Measurements from ENCODE around the gene GGT6.

Gene GGT6

DNA sequence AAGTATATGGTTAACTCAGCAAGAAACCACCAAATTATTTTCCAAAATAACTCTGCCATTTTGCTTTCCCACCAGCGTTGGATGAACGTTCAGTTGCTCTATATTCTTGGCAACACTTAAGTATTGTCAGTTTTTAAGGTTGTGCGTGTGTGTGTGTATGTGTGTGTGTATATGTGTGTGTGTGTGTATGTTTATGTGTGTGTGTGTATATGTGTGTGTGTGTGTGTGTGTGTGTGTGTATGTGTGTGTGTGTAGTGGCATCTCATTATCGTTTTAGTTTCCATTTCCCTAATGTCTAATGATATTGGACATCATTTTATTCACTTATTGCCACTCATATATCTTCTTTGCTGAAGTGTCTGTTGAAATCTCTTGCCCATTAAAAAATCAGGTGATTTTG lies 12.7 kb upstream of the GGT6 start:
- DNase-seq, result no peak

DNA sequence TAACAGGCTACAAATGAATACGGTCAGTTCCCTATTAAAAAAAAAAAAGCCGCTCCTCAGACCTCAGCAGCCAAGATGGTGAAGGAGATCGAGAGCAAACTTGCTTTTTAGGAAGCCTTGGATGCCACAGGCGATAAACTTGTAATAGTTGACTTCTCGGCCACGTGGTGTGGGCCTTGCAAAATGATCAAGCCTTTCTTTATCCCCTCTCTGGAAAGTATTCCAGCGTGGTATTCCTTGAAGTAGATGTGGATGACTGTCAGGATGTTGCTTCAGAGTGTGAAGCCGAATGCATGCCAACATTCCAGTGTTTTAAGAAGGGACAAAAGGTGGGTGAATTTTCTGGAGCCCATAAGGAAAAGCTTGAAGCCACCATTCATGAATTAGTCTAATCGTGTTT lies 11.8 kb upstream of the GGT6 start:
- no peak for DNase-seq

DNA sequence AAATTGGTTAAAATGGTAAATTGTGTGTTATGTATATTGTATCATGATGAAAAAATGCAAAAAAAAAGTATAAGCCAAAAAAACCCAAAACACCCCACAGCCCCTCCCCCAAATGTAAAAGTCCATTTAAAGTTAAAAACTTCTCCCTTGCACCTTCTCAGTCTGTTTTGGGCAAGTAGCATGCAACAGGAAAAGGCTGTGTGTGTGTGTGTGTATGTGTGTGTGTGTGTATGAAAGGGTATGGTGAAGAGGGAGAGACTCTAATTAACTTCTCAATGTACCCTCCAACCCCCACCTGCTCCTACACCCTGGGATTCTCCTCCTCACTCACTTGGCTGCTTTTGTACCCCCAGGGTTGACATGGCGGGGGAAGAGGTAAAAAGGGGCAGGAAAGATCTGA lies 9.2 kb upstream of the GGT6 start:
- no peak for DNase-seq

DNA sequence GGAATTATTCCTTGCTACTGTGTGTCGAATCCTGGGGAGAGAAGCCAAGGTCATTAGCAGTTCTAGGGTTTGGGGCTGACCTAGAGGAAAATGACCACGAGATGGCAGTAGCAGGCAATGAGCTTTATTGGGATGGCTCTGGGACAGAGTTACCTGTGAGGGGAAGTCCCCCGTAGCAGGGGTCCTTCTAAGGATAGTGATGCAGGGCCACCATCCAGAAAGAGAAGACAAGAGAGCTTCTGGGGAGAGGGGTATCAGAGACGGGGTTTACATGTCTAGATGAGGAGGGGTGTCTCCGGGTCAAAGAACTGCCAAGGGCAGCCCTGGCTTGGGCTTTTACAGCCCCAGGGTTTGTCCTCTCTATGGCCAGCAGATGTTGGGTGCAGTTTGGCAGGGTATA lies 6.4 kb upstream of the GGT6 start:
- DNase-seq, result peak; percentile 51

DNA sequence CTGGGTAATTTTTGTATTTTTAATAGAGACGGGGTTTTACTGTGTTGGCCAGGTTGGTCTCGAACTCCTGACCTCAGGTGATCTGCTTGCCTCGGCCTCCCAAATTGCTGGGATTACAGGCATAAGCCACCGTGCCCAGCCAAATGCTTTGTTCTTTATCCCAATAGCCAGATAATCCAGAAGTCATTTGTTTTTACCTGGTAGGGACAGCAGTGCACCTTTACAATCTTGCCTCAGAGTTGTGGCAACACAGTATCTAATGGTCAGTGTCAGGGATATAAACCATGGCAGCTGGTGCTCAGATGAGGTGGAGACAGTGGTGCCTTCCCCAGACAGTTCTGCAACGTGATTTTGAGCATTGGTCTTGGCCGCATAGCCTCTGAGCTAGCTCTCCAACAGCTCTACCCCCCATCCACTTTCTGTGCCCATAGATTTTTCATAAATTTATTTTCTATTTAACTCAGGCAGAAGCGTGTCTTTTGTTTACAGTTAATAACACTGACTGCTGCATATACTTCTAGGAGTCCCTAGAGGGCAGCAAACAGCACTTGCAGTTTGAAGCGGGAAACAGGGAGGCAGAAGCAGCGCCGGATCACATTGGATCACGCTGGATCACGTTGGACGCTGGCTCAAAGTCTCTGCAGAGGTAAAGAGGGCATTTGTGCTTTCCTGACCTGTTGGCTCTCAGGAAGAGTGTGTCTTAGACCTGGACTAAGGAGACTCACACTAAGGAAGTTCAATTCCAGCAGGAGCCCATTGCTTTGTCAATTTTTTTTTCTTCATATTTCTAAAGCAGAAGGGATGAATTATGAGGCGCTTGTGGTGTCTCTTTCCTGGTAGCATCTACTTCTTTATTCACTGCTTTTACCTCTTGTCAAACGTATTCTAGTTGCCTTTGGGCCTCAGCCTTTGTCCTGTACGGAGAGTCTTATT lies 5.1 kb upstream of the GGT6 start:
- DNase-seq, result peak; percentile 63

DNA sequence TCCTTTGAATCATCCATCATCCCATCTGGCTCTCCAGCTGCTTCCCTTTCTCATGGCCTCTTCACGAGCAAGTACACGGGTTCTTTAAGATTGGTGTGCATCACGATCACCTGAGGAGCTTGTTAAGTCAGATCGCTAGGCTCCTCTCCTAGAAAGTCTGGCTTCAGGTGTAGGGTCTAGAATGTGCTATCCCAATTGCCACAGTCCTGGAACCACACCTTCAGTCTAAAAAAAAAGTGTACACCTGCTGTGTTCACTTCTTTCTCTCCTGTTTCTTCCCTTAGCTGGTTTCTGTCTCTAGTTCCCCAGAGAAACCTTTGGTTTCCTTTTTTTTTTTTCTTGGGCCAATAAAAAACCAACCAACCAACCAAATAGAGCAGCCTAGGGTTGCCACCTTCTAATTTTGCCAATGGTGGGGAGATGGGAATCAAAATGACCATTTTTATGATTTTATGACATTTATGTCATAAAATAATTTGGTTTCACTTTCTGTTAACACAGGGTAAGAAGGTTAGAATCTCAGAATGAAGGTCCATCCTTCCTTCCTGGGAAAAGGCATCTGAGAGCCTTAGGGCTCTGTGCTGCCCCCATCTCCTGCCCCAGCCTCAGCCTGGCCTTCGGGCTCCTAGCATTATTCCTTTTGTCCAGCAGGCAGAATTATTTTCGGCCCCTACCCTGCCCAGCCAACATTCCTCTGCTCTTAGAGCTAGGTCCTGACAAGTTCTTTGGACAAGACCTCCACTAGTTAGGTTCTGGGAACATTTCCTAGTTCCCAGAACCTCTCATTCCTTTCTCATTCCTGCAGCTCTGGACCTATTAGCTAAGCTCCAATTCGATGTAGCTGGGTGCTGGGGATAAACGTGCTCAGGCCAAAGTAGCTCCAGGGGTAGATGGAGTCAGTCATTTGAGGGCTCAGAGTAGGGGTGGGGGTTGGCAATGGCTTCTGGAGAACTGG lies 1.9 kb upstream of the GGT6 start:
- no peak for DNase-seq

DNA sequence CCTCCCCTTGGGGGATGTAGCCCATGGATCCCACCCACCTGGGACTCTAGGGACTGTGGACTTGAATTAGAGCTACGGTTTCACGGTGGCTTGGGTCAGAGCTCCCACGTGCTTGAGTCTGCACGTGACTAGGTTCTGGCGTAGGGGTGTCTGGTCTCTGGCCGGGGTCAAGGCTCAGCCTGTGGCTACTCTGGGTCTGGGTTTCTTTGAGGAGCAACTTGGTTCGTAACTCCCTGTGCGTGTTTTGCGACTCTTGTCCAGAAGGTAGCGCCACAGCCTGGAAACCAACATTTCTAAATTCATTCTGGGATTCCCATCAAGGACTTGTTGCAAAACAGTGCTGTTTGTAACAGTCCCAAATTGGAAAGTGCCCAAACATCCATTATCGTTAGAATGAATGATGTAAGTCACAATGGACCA lies 470 bp upstream of the GGT6 start:
- DNase-seq, result no peak

DNA sequence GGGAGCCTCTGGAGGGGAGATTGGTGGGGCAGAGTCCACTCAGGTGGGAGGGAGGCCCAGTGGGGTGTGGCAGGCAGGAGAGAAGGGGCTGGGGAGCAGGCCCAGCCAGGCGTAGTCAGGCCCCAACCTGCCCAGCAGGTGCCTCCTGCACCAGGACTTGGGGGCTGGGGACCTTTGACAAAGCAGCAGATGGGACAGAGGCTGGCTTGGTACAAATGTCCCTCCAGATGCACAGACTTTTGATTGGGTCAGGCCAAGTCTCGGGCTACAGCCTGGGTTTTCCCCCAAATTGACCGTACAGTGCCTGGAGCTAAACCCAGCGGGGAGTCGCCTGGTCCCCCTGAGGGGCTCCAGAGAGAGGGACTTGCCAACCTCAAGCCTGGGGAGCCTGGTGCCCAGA lies 411 bp downstream of the GGT6 start:
- no peak for DNase-seq

DNA sequence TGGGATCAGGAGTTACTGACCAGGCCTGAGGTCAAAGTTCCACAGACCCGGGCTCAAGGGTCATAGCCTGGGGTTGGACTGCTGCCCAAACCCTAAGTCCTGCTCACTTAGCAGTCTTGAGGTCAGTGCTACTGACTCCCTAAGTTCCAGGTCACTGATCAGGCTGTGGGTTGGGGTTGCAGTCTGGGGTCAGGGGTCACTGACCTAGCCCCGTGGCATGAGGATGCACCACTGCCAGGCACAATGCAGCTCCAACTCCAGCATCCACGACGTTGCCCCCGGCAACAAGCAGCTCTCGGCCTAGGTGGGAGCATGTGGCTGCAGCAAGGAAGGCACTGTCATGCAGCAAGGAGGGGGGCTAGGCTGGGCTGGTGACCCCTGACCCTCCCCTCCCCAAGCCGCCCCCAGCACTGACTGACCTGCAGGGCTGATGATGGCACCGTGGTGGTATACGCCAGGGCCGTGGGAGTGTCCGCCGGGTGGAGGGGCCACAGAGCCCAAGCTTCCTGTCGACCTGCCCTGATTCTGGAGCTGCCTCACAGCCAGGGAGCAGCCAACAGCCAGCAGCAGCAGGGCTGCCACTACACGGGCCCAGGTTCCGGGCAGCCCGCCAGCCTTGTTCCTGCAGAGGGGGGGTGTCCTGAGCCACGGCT lies 1.1 kb downstream of the GGT6 start:
- DNase-seq, result no peak

DNA sequence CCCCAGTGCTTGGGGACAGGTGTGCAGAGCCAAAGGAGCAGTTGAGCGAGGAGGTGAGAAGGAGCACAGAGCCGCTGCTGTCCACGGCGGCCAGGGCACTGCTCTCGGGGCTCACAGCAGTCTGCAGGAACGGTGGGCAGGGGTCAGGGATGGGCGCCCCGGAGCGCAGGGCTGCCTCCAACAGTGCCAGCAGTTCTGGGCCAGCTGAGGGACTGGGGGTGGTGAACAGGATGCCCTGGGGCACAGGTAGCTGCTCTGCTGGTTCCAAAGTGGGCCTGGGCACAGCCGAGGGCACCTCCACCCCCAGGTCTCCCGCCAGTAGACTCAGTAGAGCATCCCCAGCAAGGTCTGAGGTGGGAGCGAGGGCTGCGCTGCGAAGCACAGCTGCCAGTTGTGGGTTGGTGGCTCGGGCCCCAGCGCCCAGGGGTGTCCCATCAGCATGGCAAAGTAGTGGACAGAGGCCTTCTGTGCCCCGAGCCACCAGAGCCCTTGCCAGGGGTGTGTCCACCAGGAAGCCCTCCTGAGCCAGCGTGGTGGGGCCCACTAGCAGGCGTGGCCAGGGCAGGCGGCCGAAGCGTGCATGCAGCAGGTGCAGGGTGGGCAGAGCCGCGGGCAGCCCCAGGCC lies 1.9 kb downstream of the GGT6 start:
- no peak for DNase-seq

DNA sequence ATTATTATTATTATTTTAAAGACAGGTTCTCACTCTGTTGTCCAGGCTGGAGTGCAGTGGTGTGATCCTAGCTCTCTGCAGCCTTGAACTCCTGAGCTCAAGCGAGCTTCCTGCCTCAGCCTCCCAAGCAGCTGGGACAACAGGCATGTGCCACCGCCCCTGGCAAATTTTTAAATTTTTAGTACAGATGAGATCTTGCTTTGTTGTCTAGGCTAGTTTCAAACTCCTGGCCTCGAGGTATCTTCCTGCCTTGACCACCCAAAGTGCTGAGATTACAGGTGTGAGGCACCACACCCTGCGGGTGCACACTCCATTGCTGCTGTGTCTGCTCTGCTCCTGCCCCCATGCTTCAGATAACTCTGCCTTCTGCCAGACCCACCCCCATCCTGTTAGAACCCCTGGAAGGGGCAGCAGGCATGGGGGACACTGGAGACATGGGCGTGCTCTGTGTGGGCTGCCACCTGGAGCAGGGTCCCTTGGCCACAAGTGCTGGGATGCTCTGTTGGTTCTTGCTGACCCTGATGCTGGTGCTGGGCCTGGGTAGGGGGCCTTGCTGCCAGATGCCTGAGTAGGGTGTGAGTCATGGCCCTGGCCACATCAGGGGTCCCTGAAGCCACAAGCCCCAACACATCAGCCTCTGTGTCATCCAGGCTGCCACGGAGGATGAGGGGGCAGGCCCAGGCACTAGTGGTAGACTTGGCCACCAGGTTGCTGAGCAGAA lies 2.6 kb downstream of the GGT6 start:
- DNase-seq, result no peak

DNA sequence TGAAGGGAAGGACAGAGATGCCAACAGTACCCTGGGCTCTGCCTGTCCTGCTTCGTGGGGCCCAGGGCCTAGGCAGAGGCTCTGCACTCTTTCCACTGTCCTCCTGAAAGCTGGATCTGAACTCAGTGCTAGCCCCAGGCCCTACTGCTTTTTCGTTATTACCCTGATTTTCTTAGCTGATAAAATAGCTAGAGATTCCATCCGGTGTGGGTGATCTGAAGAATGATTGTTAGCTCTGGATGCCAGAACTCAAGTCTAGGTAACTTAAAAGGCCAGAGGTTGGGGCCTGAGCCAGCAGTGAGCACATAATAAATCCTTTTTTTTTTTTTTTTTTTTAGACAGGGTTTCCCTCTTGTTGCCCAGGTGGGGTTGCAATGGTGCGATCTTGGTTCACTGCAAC lies 3.4 kb downstream of the GGT6 start:
- DNase-seq, result no peak

DNA sequence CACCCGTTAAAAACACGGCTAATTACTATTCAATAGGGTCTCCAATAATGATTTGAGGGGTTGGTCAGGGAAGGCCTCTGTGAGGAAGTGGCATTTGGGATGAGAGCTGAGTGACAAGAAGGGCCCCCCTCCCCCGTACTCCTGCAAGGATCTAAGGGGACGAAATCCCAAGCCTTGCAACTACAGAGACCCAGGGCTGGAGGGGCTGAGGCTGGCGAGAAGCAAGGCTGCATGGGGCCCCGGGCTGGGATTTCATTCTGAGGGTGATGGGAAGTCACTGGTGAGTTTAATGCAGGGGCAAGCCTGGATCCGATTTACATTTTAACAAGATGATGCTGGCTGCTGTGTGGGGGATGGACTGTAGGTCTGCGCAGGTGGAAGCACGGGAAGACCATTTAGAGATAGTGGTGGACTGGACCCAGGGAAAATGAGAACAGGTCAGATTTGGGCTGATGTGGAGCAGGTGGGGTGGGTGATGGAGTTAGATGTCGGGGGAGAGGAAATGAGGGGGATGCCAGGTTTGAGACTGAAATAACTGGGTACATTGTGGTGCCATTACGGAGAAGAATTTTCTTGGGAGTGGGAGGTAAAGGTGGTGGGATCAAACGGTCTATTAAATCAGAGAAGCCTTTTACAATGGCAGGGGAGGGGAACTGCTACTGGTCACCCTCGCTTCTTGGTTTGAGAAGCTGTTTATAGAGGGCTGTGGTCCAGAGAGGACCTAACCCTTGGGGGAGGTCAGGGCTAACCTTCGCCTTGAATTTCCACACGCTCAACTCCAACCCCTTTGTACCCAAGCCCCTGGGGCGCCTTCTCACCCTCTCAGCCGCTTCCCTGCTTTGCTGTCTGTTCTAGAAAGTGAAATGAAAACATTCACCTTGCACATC lies 4.3 kb downstream of the GGT6 start:
- DNase-seq, result no peak

DNA sequence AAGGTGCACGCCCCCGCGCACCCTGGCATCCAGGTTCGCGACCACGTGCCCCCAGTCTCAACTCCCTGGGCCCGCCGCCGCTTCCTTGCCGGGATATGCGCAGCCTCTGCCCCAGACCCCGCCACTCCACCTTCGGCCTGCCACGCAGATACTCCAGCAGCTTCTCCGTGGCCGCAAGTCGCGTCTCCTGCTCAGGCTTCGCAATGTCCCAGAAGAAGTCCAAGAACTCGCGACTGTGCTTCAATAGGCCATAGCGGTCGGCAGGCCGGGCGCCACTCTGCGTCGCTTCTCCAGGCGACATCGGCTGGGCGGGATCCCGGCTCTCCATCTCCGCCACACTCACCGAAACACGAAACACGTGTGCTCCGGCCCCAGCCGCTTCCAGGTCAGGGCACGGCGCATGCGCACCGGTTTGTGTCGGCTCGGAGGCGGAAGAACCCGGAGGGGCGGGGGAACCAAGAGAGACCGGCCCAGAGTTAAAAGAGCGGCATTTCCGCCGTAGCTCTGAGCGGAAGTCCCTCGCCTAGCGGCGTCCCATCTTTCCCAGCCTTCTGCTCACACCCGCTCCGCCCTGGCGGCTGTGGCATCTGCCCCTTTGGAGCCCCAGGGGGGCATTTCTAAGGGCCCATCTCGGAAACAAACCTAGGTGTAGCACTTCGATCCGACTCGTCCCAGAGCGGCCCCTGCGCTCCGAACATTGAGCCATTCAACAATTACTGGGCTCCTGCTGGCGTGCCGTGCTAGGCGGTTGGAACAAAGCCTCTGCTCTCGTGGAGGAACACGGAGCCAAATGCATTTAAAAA lies 5.2 kb downstream of the GGT6 start, which contains the start of gene MYBBP1A:
TSS of gene MYBBP1A (minus strand) at position 388 of the 803 bp plus-strand sequence. CDS start at position 328, 60 bp downstream.
- peak; percentile 99 for DNase-seq

DNA sequence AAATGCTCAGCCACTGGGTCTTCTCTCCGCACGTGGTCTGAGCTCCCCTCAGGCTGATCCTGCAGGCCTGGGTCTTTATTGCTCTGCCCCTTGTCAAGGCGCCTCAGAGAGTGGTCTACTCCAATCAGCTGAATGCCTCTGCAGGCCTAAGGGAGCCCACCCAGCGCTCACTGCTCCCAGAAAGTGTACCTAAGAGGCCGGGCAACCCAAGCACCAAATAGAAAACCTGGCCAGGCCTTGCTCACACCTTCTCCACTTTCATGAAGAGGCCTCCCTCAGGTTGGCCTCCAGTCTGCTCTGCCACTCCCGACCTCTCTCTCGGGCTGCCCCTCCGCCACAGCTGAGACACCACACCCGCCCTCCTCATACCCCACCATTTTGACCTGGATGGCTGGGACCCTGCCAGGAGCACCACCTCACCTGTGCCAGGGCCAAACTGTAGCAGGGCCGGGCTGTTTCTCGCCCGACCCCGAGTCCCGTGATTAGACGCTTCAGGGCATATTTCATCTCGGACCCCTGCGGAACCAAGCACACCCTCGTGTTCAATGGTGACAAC lies 5.9 kb downstream of the GGT6 start:
- no peak for DNase-seq

DNA sequence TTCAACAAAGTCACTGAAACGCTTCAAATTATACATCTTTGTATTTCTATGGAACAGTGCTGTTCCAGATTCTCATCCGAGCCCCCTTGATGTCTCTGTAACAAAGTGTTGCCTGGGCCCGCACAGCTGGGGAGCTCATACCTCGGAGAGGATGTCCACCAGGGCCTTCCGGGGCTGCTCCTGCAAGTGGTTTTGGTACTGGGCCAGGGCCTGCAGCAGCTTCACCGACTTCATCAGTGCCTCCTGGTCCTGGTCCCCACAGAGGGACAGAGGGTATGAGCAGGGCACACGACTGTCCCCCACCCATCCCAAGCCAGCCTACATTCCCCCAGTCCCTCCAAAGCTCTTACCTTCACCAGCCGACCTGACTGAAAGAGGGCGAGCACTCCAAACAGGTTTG lies 6.7 kb downstream of the GGT6 start:
- DNase-seq, result no peak

DNA sequence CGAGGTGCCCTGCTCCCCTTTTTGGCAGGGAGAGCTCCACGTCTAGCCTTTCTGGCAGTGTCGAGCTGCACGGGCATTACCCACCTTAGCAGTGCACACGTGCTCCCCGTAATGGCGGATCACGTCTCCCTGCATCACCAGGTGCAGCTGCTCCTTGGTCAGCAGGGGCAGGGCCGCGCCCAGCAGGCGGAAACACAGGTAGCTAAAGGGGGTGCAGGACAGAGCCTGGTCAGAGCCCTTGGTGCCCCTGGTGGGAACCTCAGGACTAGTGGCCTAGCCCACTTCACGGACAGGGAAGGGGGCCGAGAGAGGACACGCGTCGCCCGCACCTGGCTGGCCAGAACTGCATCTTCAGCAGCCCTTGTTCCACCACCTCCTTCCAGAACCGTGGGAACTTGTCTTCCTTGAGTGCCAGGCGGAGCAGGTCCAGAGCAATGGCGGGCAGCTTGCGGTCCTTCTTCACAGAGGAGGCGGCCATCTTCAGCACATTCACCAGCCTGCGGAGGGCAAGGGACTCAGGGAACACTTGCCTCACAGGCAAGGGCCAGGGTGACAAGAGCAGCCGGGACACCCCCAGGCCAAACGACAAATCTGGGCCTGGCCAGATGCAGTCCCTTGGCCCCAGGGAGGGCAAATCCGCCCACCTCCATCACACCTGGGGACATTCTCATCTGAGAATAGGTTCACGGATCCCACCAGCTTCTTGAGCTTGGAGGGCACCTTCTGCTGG lies 8.4 kb downstream of the GGT6 start:
- no peak for DNase-seq

DNA sequence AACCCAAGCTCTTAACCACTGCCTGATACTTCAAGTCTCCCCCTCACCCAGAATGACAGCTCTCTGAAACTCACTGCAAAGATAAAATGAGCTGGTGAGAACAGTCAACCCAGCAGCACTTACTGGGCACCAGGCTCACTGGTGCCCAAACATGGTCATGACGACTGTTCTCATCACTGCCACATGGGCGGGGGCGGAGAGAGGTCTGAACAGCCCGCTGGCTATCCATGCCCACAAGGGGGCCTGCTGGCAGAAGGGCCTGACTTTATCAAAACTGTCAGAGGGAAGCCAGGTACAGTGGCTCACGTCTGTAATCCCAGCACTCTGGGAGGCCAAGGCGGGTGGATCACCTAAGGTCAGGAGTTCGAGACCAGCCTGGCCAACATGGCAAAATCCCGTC lies 9.2 kb downstream of the GGT6 start:
- DNase-seq, result no peak

DNA sequence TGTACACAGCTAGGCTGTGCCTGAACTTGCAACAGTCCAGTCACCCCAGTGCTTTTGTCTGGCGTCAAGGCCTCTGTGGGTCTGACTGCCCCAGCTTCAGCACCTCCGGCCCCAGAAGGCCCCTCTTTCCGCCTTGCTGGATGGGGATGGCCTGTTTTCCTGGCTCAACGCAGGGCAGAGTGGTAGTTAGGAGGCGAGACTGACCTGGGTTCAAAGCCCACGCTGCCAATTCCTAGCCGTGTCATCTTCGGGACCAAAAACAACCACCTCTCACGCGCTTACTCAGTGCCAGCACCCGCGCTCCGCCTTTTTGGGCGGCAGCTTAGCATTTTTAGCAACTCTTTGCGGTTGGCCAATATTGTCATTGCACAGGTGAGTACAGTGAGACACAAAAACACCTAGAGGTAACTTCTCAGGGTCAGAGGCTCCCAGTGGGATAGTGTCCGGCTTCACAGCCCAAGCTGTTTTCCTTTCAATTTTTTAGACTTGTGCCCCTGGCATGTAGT lies 9.8 kb downstream of the GGT6 start:
- no peak for DNase-seq
